ENCODE measurements around the gene SMPD3.

Gene SMPD3

GRCh38 chr16:68473358-68474070, 25.2 kb upstream of the SMPD3 start:
- DNase-seq (ENCODE audit: extremely low read depth in 1 of 2, low read depth in 1 of 2) = no peak

- DNase-seq (ENCODE audit: extremely low read depth in 1 of 2, low read depth in 1 of 2) = no peak
Observed at GRCh38 chr16:68472581-68472980, 24.3 kb upstream of the SMPD3 start.

GRCh38 chr16:68470461-68471150, 22.3 kb upstream of the SMPD3 start:
- no peak for DNase-seq (ENCODE audit: extremely low read depth in 1 of 2, low read depth in 1 of 2)

GRCh38 chr16:68469796-68470460, 21.6 kb upstream of the SMPD3 start:
- no peak for DNase-seq (ENCODE audit: extremely low read depth in 1 of 2, low read depth in 1 of 2)

GRCh38 chr16:68468842-68469241, 20.5 kb upstream of the SMPD3 start:
- DNase-seq (ENCODE audit: extremely low read depth in 1 of 2, low read depth in 1 of 2) = no peak

- DNase-seq (ENCODE audit: extremely low read depth in 1 of 2, low read depth in 1 of 2) = no peak
Observed at GRCh38 chr16:68466174-68466573, 17.9 kb upstream of the SMPD3 start.

GRCh38 chr16:68463904-68464303, 15.6 kb upstream of the SMPD3 start:
- DNase-seq (ENCODE audit: extremely low read depth in 1 of 2, low read depth in 1 of 2) = no peak

- no peak for DNase-seq (ENCODE audit: extremely low read depth in 1 of 2, low read depth in 1 of 2)
Observed at GRCh38 chr16:68460067-68460466, 11.8 kb upstream of the SMPD3 start.

- DNase-seq (ENCODE audit: extremely low read depth in 1 of 2, low read depth in 1 of 2) = no peak
Observed at GRCh38 chr16:68459457-68459856, 11.1 kb upstream of the SMPD3 start.

- no peak for DNase-seq (ENCODE audit: extremely low read depth in 1 of 2, low read depth in 1 of 2)
Observed at GRCh38 chr16:68458551-68458950, 10.2 kb upstream of the SMPD3 start.

- no peak for DNase-seq (ENCODE audit: extremely low read depth in 1 of 2, low read depth in 1 of 2)
Observed at GRCh38 chr16:68458101-68458500, 9.8 kb upstream of the SMPD3 start.

GRCh38 chr16:68455631-68456030, 7.3 kb upstream of the SMPD3 start:
- no peak for DNase-seq (ENCODE audit: extremely low read depth in 1 of 2, low read depth in 1 of 2)

GRCh38 chr16:68454920-68455435, 6.7 kb upstream of the SMPD3 start:
- DNase-seq (ENCODE audit: extremely low read depth in 1 of 2, low read depth in 1 of 2) = no peak

GRCh38 chr16:68453816-68454215, 5.5 kb upstream of the SMPD3 start:
- no peak for DNase-seq (ENCODE audit: extremely low read depth in 1 of 2, low read depth in 1 of 2)

GRCh38 chr16:68452176-68452575, 3.9 kb upstream of the SMPD3 start:
- no peak for DNase-seq (ENCODE audit: extremely low read depth in 1 of 2, low read depth in 1 of 2)

- DNase-seq (ENCODE audit: extremely low read depth in 1 of 2, low read depth in 1 of 2) = no peak
Observed at GRCh38 chr16:68451676-68452075, 3.4 kb upstream of the SMPD3 start.

- no peak for DNase-seq (ENCODE audit: extremely low read depth in 1 of 2, low read depth in 1 of 2)
Observed at GRCh38 chr16:68450741-68451255, 2.5 kb upstream of the SMPD3 start.

- DNase-seq (ENCODE audit: extremely low read depth in 1 of 2, low read depth in 1 of 2) = no peak
Observed at GRCh38 chr16:68447653-68448359, 502 bp downstream of the SMPD3 start.

GRCh38 chr16:68446681-68447652, 1.3 kb downstream of the SMPD3 start:
- no peak for DNase-seq (ENCODE audit: extremely low read depth in 1 of 2, low read depth in 1 of 2)

GRCh38 chr16:68445458-68445857, 2.9 kb downstream of the SMPD3 start:
- no peak for DNase-seq (ENCODE audit: extremely low read depth in 1 of 2, low read depth in 1 of 2)

All from activated CD8-positive, alpha-beta memory T cell treated with anti-CD3 and anti-CD28 coated beads for 1 hour (primary cell).